CD4-positive, alpha-beta T cell treated with Interferon gamma for 1 hour (primary cell): Measurements from ENCODE around the gene TSPAN5.
"Not testable (repeated sequence)": the region's sequence is repeated elsewhere in the genome, so short reads cannot be mapped to it uniquely, and the experiment has no call there.

Source experiments
- DNase-seq: peaks from one replicate; pipeline ENCODE4 v3.0.0-alpha.2; 2020

The TSPAN5 gene

DNA sequence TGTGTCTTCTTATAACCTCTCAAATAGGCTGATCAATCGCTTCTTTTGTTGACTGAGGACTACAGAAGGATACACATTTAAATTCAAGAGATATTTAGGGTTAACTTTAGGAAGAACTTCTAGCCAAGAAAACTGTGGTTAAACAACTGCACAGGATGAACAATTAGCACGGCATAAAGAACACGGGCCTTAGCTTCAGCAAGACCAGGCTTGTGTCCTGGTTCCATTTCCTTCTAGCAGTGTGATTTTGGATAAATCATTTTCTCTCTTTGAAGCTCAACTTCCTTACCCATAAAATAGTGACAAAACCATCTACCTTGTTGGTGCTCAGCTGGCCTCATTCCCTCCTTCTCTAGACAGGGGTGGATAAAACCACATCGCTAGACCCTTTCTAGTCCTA lies 117.6 kb downstream of the TSPAN5 start:
- DNase-seq, result no peak

DNA sequence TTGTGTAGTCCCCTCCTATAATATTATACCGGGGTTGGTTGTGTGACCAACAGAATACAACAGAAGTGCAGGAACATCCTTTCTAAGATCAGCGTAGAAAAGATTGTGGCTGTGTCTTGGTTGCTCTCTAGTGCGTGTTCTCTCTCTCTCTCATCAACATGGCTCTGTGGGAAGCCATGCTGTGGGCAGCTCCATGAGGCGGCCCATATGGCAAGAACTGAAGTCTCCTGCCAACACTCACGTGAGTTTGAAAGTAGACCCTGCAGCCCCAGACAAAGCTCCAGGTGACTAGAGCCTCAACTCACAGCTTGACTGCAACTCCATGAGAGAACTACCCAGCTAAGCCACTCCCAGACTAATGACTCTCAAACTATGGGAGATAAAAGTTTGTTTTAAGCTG lies 118.7 kb downstream of the TSPAN5 start:
- no peak for DNase-seq

DNA sequence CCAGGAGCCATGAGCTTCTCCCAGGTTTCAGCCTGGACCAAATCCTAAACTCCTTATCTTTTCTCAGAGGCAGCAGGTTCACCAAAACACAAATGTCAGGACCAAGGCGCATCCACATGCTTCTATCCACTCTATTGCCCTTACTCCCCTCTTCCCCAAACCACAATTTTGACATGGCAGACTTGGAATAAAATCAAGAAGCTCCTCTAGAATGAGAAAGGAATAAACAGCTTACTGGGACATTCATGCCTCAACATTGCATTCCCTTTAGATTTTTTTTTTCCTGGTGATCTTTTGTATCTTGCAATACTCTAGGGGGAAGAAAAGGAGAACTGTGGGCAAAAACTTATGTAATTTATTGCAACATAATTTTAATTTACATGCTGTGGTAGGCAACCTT lies 119.1 kb downstream of the TSPAN5 start:
- no peak for DNase-seq

DNA sequence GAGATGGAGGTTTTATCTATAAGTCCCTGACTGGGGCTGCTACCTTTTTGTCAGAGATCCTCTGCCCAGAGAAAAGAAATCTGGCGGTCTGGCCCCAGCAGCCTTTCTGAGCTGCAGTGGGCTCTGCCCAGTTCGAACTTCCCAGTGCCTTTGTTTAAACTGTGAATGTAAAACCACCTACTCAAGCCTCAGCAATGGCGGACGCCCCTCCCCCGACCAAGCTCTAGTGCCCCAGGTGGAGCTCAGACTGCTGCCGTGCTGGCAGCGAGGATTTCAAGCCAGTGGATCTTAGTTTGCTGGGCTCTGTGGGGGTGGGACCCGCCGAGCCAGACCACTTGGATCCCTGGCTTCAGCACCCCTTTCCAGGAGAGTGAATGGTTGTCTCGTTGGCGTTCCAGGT lies 121.8 kb downstream of the TSPAN5 start:
- no peak for DNase-seq

DNA sequence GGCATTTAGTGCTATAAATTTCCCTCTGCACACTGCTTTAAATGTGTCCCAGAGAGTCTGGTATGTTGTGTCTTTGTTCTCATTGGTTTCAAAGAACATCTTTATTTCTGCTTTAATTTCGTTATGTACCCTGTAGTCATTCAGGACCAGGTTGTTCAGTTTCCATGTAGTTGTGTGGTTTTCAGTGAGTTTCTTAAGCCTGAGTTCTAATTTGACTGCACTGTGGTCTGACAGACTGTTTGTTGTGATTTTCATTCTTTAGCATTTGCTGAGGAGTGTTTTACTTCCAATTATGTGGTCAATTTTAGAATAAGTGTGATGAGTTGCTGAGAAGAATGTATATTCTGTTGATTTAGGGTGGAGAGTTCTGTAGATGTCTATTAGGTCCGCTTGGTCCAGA lies 124.3 kb downstream of the TSPAN5 start:
- DNase-seq, result not testable (repeated sequence)

DNA sequence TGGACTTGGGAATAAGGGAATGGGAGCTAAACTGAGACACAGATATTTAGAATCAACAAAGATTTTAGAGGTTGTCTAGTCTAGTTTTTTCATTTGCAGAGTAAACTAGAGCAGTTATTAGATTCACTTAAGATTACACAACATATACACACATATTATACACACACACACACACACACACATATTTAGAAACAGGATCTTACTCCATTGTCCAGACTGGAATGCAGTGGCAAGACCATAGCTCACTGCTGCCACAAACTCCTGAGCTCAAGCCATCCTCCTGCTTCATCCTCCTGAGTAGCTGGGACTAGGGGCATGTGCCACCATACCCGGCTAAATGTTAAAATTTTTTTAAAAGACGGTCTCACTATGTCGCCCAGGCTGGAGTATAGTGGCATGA lies 127.8 kb downstream of the TSPAN5 start:
- DNase-seq, result no peak

DNA sequence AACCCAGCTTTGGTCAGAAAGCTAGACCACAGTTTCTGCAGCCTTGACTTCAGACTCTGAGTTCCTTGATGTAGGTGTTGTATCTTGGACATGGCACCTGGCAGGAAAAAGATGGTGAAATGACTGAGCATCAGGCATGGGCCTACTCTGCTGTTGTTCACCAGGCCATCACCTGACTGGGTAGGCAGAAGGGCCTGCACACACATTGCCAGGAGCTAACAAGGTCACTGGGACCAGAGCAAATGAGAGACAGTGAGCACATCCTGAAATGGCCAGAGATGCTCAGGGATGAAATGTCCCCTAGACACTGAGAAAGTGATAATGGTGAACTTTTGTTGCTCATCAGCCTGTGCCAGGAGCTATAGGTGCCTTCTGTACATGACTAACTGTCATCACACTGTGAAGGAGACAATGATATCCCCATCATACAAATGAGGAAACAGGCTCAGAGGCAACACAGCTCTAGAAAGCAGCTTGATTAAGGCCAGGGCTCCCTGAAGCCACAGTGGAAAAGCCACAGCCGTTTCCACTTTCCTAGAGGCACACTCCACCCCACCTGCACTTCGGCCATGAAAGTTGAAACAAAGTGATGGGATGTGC lies 128.3 kb downstream of the TSPAN5 start:
- DNase-seq, result no peak

DNA sequence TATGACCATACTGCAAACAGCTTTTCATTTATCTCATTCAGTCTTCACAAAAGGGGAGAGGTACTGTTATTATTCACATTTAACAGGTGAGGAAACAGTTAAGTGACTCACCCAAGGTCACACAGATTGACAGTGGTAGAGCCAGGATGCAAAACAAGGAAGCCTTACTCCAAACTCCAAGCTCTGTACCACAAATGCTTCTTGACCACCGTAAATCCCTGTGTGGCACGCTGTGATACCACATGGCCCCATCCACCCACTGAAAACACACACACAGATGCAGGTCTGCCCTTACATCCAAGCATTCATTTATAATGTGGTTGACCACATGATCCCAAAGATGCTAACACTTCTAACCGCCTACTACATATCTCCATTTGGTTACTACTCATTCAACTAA lies 129.5 kb downstream of the TSPAN5 start:
- no peak for DNase-seq

DNA sequence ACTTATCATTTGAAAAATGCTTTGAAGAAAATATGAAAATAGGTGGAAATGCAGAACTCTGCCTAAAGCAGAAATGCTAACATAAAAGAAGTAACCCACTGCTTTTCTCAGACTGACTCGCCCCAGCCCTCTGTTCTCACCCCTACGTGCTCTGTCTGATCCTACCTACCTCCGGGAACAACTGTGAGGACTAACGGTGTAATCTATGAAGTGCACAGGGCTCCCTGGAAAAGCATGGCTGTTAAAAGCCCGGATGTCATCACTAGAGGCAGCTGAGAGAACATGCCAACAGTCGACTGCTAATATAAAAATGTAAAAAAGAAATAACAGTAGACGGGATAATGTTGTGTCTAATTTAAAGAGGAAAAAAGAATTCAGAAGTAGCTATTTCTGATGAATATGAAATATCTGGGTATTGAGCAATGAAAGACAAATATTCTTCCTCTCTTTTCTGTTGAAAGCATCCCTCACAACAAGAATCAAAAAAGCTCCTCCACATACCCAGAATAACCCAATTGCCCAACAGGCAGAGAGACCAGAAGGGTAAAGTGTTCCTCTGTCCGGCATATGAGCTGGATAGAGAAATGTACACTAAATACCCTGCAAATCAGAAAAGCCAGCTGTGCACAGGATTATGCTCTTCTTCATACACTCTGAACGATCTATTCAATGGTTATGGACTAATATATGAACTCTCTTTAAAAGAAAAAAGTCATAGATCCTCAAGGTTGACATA lies 130.7 kb downstream of the TSPAN5 start:
- DNase-seq, result no peak

DNA sequence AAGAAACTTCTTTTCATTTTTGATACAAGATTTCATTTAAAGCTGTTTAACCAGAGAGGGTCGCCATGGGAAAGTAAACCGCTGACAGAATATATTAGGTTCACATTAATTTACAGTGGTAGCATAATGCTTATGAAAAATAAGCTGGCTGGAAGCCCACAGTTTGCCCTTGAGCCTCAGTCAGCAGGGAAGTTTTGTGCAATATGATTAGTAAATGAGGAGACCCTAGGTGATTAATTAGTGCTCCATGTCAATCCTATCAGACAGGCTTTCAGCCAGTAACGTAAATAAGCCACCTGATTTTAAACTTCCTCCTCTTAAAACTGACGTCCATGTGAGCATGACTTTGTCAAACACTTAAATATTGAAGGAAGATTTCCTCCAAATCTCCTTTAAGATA lies 134.2 kb downstream of the TSPAN5 start:
- no peak for DNase-seq

DNA sequence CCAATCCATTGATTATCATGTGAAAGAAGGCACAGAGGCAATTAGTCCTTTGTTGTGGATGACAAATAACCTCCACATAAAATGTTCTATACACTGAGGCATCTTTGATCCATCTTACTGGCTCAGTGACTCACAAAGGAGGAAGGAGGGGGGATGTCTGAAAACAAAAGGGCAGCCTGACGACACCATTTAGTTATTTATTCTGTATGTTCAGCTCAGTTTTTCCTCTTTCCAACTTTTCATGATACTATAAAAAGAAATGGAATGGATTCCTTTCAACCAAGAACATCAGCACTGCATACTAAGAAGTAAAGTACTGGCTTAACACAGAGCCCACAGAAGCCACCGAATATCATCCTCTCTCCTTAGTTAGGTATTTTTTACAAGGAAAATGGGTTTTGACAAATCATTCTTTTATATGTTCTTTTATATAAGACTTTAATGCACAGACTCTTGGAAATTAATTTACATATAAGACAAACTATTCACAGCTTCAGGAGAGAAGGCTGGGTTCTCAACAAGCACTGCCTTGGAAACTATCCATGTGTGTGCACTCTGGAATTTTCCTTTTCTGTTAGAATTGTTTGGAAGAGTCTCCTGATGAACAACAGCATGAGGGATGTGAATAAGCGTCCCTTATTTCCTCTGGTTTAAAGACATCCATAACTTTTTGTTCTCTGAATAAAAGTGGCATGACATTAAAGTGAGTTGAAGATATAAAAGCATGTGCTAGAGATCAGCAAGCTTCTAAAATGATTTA lies 135.6 kb downstream of the TSPAN5 start:
- no peak for DNase-seq

DNA sequence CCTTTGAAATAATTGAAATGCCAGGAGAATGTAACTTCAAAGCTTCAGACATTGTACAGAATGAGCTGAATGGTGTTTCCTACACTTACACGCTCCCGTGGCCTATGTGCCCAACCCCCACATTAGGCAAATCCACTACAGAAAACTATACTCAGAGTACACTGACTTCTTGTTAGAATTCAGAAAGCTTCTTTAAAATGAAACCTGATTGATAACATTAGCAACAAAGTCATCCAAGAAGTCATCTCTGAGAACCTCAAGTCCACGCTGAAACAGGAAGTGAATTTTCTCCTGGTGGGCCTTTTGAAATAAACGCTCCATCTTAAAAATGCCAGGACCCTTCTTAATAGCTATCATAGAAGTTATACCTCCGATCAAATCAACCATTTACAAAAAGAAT lies 136.3 kb downstream of the TSPAN5 start:
- DNase-seq, result no peak

DNA sequence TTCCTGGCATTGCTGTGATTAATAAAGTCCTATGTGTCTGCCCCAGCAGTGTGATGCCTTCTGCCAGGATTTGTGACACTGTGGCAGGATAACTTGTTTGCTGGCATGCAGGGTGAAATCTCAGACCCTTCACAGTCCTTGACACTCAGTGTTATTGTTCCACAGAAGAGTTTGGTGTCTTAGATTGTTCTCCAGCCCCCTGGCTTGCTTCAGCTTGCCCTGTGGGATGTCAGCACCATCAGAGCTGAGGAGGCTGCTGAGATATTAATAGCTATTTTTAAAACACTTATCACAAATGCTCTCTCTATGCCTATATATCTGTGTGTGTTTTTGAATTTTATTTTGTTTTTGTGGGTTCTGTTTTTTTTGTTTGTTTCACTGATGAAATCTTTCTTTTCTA lies 136.9 kb downstream of the TSPAN5 start:
- no peak for DNase-seq

DNA sequence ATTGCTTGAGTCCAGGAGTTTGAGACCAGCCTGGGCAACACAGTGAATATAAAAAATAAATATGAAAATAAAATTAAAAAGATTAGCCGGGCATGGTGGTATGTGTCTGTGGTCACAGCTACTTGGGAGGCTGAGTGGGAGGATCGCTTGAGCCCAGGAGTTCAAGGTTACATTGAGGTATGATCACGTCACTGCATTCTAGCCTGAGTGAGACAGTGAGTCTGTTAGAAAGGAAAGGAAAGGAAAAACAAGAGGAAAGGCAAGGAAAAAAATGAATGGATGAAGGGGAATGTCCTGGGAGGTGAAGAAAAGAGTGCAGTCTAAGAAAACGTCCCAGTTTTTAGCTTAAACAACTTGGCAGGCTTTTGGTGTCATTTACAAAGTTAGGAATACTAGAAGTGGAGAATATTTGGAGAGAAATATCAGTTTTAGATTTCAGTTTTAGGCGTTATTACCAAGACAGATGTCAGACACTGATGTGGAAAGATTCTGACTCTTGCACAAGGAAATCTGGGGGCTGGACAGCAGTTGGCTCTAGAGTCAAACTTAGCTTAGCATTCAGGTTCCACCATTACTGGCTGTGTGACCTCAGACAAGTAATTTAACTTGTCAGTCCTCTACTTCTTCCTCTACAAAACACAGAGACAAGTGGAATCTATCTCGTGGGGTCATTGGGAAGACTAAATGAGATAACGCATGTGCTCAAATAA lies 139.0 kb downstream of the TSPAN5 start:
- no peak for DNase-seq

DNA sequence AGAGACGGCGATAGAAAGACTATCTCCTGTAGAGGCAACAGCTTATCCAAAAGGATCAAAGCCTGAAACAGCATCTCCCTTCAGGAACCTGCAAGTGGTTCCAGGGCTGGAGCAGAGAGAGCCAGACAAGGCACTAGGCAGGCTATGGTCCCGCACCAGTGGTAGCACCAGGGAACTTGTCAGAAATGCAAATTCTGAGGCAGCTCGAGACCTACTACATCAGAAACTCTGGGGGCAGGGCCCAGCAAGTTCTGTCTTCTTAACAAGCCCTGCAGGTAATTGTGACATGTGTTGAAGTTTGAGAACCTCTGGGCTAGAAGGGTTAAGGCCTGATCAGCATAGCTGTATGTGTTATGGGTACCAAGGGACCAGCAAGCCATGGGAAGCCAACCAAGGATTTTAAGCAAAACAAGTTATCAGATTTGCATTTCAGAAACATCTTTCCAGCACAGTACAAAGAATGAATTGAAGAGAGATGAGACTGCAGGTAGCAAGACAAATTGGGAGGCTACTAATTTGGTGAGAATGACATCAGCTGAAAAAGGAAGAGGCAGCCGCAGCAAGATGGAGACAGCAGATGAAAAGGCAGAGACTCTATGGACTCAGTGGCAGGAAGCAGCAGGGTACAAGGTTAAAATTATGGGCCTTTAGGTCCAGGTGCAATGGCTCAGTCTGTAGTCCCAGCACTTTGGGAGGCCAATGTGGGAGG lies 139.7 kb downstream of the TSPAN5 start:
- peak; percentile 4 for DNase-seq

DNA sequence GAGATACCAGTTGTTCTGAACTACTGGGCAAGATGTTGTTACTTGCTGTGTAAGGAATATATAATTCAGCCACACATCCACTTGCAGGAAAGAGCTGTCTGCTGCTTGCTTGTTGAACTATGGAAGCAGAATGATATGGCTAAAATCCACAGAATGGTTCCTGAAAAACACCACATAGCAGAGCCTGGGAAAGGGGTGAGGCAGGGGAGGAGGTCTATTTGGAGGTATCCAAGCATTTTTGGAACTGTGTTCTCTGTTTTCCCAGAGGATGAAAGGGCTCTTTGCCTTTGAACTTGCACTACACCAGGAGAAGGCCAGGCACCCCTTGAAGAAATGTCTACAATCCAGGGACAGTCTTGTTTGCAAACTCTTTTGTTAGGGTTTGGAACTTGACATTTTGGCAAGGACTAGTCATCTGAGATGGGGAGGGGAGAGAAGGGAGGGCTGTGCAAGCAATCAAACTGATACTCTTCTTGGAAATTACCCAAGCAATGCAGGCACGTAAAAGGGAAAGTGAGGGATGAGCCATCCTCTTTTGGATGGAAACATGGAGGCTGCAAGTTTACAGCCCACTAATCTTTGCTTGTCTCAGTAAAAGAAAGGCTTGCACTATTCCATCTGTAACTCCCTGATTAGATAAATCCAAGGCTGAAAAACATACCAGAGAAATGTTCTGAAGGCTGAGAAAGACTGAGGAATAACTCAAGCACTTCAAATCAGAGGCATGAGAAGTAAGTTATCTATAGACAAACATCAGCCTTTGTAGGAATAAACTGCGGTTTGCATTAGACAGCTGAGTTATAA lies 141.0 kb downstream of the TSPAN5 start:
- no peak for DNase-seq

DNA sequence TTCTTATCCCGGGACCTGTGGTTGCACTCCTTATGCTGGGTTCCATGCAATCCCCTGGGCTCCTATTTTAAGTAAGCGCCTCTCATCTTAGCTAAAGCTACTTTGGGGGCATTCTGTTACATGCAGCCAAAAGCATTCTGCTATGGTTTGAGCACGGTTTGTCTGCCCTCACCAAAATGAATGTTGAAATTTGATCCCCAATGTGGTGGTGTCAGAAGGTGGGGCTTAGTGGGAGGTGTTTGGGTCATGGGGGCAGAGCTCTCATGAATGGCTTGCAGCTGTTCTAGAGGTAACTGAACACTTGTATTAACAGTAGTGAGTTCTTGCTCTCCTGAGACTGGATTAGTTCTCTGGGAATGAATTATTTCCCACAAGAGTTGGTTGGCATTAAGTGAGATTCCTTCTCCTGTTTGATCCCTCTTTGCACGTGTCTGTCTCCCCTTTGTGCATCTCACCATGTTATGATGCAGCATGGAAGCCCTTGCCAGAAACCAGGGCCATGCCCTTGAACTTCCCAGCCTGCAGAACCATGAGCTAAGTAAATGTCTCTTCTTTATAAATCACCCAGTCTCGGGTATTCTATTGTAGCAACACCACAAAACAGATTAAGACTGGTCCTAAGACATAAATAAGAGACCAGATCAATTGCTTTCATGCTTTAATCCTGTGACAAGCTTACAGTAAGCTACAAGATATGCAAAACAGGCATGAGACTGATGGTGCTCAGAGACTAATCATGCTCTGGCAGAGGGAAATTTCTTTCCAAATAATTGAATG lies 141.8 kb downstream of the TSPAN5 start:
- no peak for DNase-seq

DNA sequence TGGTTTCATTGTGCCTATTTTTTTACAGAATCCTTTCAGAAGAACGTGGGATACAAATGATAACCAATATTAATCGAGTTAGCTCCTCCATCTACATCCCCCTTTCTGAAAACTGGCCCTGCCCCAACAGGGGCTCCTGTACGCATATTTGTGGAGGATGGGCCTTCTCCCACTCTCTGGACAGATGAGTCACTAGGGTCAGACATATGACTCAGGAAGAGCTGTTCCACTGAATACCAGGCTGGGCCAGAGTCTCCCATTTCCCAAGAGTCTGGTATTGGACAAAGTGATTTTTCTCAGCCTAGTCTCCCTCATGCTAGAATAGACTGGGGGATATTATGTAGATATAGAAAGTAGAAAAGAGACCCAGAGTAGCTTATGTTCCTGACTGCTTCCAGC lies 142.4 kb downstream of the TSPAN5 start:
- DNase-seq, result no peak

DNA sequence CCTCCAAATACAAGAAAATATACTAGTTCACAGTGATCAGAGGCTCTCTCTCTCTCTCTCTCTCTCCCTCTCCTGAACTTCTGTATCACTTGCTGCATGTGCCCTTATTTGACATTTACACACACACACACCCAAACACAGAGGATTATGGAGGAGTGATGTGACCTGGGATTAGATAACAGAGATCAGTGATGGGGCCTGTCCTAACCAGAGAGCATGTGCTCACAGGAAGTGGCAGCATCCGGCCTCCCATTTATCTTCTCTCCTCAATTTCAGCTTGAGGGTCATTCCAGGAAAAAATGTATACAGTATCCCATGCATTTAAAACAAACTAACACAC lies 143.0 kb downstream of the TSPAN5 start:
- DNase-seq, result no peak

DNA sequence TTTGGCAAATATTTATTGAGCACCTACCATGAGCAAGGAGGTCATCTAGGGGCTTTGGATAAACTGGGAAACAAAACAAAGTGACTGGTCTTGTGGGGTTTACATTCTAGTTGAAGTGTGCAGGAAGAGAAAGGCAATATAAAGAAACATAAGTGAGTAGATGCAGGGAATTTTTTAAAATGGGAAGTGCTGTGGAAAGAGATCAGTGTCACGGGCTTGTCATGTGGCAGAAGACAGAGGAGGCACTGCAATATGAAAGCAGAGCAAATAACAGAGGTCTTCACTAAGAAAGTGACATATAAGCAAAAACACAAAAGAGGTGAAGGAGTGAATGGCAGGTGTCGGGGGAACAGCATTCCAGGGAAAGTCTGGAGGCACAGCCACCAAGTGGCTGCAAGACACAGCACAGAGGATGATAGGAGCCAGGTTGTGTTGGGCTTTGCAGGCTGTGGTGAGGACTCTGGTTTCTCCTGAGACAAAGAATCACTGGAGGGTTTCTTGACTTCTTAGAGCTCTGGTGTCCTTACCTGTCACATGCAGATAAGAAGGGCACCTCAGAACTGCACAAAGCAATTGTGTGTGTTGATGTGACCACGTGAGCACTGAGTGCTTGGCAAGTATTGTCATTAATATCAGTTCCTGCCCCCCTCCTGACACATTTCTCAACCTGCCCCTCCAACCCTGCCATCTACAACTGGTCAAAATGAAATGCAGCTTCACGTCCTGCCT lies 143.5 kb downstream of the TSPAN5 start:
- DNase-seq, result no peak

DNA sequence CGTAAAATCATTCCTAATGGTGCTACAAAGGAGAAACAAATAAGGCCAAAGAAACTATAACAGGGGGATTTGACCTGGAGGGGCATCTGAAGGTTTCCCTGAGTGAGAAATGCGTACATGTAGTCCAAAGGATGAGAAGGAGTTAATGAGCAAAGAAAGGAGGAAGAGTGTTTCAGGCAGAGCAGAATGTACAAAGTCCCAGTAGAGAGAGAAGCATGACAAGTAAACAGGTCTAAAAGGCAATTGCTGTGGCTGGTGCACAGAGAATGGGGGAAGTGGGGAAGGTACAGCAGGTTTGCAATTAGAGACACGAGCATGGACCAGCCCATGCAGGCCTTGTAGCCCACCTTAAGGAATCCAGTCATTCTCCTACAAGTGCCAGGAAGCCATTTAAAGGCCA lies 145.5 kb downstream of the TSPAN5 start:
- no peak for DNase-seq
